H1 (cell line): ENCODE data around the gene GALNT13. TPM values are rescaled to one million over a fixed set of nuclear protein-coding genes. Genes with fewer than 3 reads are reported as not detected.

ENCODE experiments used
- CTCF ChIA-PET: fragments of 300-600 bp; sonication (Branson Sonifier 250); formaldehyde crosslinking; loops from one replicate; lab custom pipeline; 2021; ENCODE audit not compliant: partially characterized antibody; lab: Charles Lee
- POLR2A ChIA-PET: fragments of 300-600 bp; sonication (Branson Sonifier 250); formaldehyde crosslinking; loops from one replicate; lab custom pipeline; 2021; ENCODE audit warnings: inconsistent platforms; ENCODE audit not compliant: partially characterized antibody; lab: Charles Lee
- DNase-seq, 2 experiments: peaks; one replicate each; pipeline versions ENCODE4 v3.0.0 to v3.0.0-alpha.2; 2010 to 2022; ENCODE audit warnings: low spot score in 2 of 2, low read depth in 1 of 2, mixed read lengths in 1 of 2
- FAIRE-seq: peaks from 2 replicates; lab custom pipeline; 2011; peaks lifted over from hg19 to GRCh38; lab: Jason Lieb, UNC
- H2AFZ ChIP-seq: 2 replicates; pipeline ENCODE4 v1.8.1; 2012; ENCODE audit warnings: low read length, inconsistent platforms
- H2AK5ac ChIP-seq: 2 replicates; pipeline ENCODE4 v1.6.1; 2013; ENCODE audit warnings: low read depth, low read length
- H2BK120ac ChIP-seq: replicated peaks from 2 replicates; pipeline ENCODE3; 2013; ENCODE audit warnings: low read depth, low read length, inconsistent platforms
- H2BK12ac ChIP-seq: 2 replicates; pipeline ENCODE4 v1.6.1; 2013; ENCODE audit warnings: low read depth, low read length
- H2BK15ac ChIP-seq: 2 replicates; pipeline ENCODE4 v1.6.1; 2013; ENCODE audit warnings: low read length
- H2BK20ac ChIP-seq: 2 replicates; pipeline ENCODE4 v1.6.1; 2013; ENCODE audit warnings: low read length
- H2BK5ac ChIP-seq: 2 replicates; pipeline ENCODE4 v1.6.1; 2013; ENCODE audit warnings: low read depth, low read length
- H3K14ac ChIP-seq: 2 replicates; pipeline ENCODE4 v1.6.1; 2013; ENCODE audit warnings: inconsistent platforms; ENCODE audit not compliant: insufficient read length
- H3K18ac ChIP-seq: 2 replicates; pipeline ENCODE4 v1.6.1; 2013; ENCODE audit warnings: low read length; ENCODE audit errors: extremely low read depth
- H3K23ac ChIP-seq: 2 replicates; pipeline ENCODE4 v1.6.1; 2013; ENCODE audit warnings: inconsistent platforms; ENCODE audit not compliant: insufficient read length
- H3K23me2 ChIP-seq: 2 replicates; pipeline ENCODE4 v1.6.1; 2013; ENCODE audit warnings: low read depth, low read length
- H3K27ac ChIP-seq: 2 replicates; pipeline ENCODE4 v1.6.1; 2011; ENCODE audit warnings: low read depth, low read length, inconsistent platforms
- H3K27me3 ChIP-seq, 4 experiments: replicated peaks in 1 of 4; 1 replicate in 1 of 4; 2 replicates in 3 of 4; pipeline versions ENCODE4 v1.6.1 to v1.8.1; 2011 to 2013; ENCODE audit warnings: low read length in 3 of 4, mild to moderate bottlenecking in 3 of 4, inconsistent platforms in 2 of 4, mixed read lengths in 2 of 4, moderate library complexity in 1 of 4; ENCODE audit not compliant: control insufficient read depth in 3 of 4, insufficient read depth in 3 of 4; ENCODE audit errors: extremely low read depth in 1 of 4
- H3K36me3 ChIP-seq, 4 experiments: 2 replicates each; pipeline versions ENCODE4 v1.6.1 to v1.8.1; 2011 to 2013; ENCODE audit warnings: mild to moderate bottlenecking in 4 of 4, low read length in 3 of 4, moderate library complexity in 2 of 4, control low read depth in 1 of 4, inconsistent platforms in 1 of 4; ENCODE audit not compliant: insufficient read depth in 4 of 4, control insufficient read depth in 2 of 4
- H3K4ac ChIP-seq: replicated peaks from 2 replicates; pipeline ENCODE3; 2013; ENCODE audit warnings: low read length, low read depth, mixed read lengths, inconsistent platforms; ENCODE audit not compliant: insufficient read length
- H3K4me1 ChIP-seq, 4 experiments: replicated peaks in 1 of 4; 1 replicate in 1 of 4; 2 replicates in 3 of 4; pipeline versions ENCODE4 v1.6.1 to v1.8.1; 2011 to 2013; ENCODE audit warnings: low read length in 3 of 4, inconsistent platforms in 2 of 4, mixed read lengths in 1 of 4; ENCODE audit not compliant: insufficient read depth in 4 of 4, control insufficient read depth in 3 of 4
- H3K4me2 ChIP-seq, 2 experiments: 2 replicates each; pipeline versions ENCODE4 v1.6.1 to v1.8.1; 2011 to 2013; ENCODE audit warnings: low read depth in 2 of 2, low read length in 2 of 2, control low read depth in 1 of 2, inconsistent platforms in 1 of 2, mild to moderate bottlenecking in 1 of 2; ENCODE audit not compliant: insufficient read depth in 1 of 2
- H3K4me3 ChIP-seq, 4 experiments: fragments of 200-600, 300-600 bp in 1 of 4; sonication (generic), shearing (Covaris generic), sonication (Bioruptor Twin) in 1 of 4; 2 replicates each; pipeline versions ENCODE4 v1.5.1 to v1.8.1; 2011 to 2016; ENCODE audit warnings: low read length in 4 of 4, low read depth in 3 of 4, control low read depth in 2 of 4, inconsistent platforms in 2 of 4, mild to moderate bottlenecking in 2 of 4, mixed read lengths in 1 of 4, moderate library complexity in 1 of 4; ENCODE audit not compliant: insufficient read depth in 2 of 4; ENCODE audit errors: extremely low read depth in 1 of 4
- H3K56ac ChIP-seq: replicated peaks from 2 replicates; pipeline ENCODE3; 2013; ENCODE audit warnings: low read depth, mild to moderate bottlenecking, mixed read lengths, low read length, inconsistent platforms; ENCODE audit not compliant: insufficient read length
- H3K79me1 ChIP-seq: 2 replicates; pipeline ENCODE4 v1.6.1; 2013; ENCODE audit warnings: low read depth, low read length, control low read depth
- H3K79me2 ChIP-seq, 2 experiments: 2 replicates each; pipeline versions ENCODE4 v1.6.1 to v1.8.1; 2012 to 2013; ENCODE audit warnings: low read length in 2 of 2, mild to moderate bottlenecking in 2 of 2, inconsistent platforms in 1 of 2; ENCODE audit not compliant: insufficient read depth in 2 of 2, control insufficient read depth in 1 of 2
- H3K9ac ChIP-seq, 4 experiments: replicated peaks in 1 of 4; 1 replicate in 1 of 4; 2 replicates in 3 of 4; pipeline versions ENCODE4 v1.6.1 to v1.8.1; 2011 to 2013; ENCODE audit warnings: low read depth in 3 of 4, low read length in 3 of 4, control low read depth in 2 of 4, mild to moderate bottlenecking in 2 of 4, moderate library complexity in 2 of 4, inconsistent platforms in 1 of 4; ENCODE audit errors: extremely low read depth in 1 of 4
- H3K9me3 ChIP-seq, 2 experiments: 2 replicates each; pipeline versions ENCODE4 v1.6.1 to v1.8.1; 2012 to 2013; ENCODE audit warnings: mild to moderate bottlenecking in 2 of 2, moderate library complexity in 2 of 2, control low read depth in 1 of 2, inconsistent platforms in 1 of 2, low read depth in 1 of 2, low read length in 1 of 2, mixed read lengths in 1 of 2; ENCODE audit not compliant: insufficient read depth in 2 of 2
- H4K20me1 ChIP-seq, 2 experiments: replicated peaks in 1 of 2; 2 replicates each; pipeline versions ENCODE3 to v1.8.1; 2011 to 2013; ENCODE audit warnings: inconsistent platforms in 2 of 2, low read length in 2 of 2, mild to moderate bottlenecking in 1 of 2; ENCODE audit not compliant: insufficient read depth in 2 of 2, control insufficient read depth in 1 of 2
- H4K5ac ChIP-seq: 2 replicates; pipeline ENCODE4 v1.6.1; 2013; ENCODE audit warnings: low read length, low read depth, mixed read lengths, inconsistent platforms; ENCODE audit not compliant: insufficient read length
- H4K8ac ChIP-seq: 2 replicates; pipeline ENCODE4 v1.8.0; 2013; ENCODE audit warnings: mild to moderate bottlenecking, moderate library complexity, low read length, inconsistent platforms; ENCODE audit not compliant: insufficient read depth; ENCODE audit errors: extremely low read depth
- H4K91ac ChIP-seq: replicated peaks from 2 replicates; pipeline ENCODE3; 2013; ENCODE audit warnings: low read length, mixed read lengths, inconsistent platforms; ENCODE audit not compliant: insufficient read length
- BACH1 ChIP-seq: IDR thresholded peaks from 2 replicates; pipeline ENCODE4 v1.6.1; 2012; ENCODE audit warnings: low read length, improper control_type of control experiment
- EP300 ChIP-seq, 2 experiments: IDR thresholded peaks; 1 replicate in 1 of 2; 2 replicates in 1 of 2; pipeline ENCODE4 v1.6.1; 2011 to 2012; ENCODE audit warnings: low read depth in 2 of 2, low read length in 2 of 2, mild to moderate bottlenecking in 2 of 2, borderline replicate concordance in 1 of 2, inconsistent platforms in 1 of 2, moderate library complexity in 1 of 2
- KDM1A ChIP-seq: fragments of 200-600, 300-600 bp; sonication (generic); IDR thresholded peaks from 2 replicates; pipeline ENCODE4 v1.7.1; 2016; ENCODE audit warnings: mild to moderate bottlenecking, low read length, borderline replicate concordance
- NRF1 ChIP-seq: IDR thresholded peaks from 2 replicates; pipeline ENCODE4 v1.6.1; 2011; ENCODE audit warnings: mild to moderate bottlenecking, low read depth, low read length, improper control_type of control experiment
- RNF2 ChIP-seq: fragments of 200-900, 300-1000 bp; sonication (generic); IDR thresholded peaks from 2 replicates; pipeline ENCODE4 v1.7.1; 2016; ENCODE audit warnings: borderline replicate concordance, low read depth, mild to moderate bottlenecking, antibody characterized with exemption, low read length; ENCODE audit not compliant: poor library complexity, severe bottlenecking; ENCODE audit errors: missing control alignments
- SAP30 ChIP-seq: fragments of 300-600 bp; sonication (generic); IDR thresholded peaks from 2 replicates; pipeline ENCODE4 v1.7.1; 2012; ENCODE audit warnings: low read length, moderate library complexity, mild to moderate bottlenecking, inconsistent platforms; ENCODE audit not compliant: insufficient read depth, insufficient replicate concordance
- SP4 ChIP-seq: IDR thresholded peaks from 2 replicates; pipeline ENCODE4 v1.6.1; 2012; ENCODE audit warnings: low read length, inconsistent platforms
- TCF12 ChIP-seq: IDR thresholded peaks from 2 replicates; pipeline ENCODE4 v1.6.1; 2011; ENCODE audit warnings: low read depth, mild to moderate bottlenecking, low read length
- WGBS, 2 experiments: shearing (Covaris generic) in 1 of 2; methylation state at CpG; one replicate each; pipeline versions ENCODE4 v1.1.6 to v1.1.7; 2013 to 2015; ENCODE audit warnings: low lambda C conversion rate in 2 of 2, mixed read lengths in 2 of 2, inconsistent platforms in 1 of 2, low coverage in 1 of 2, missing lambda C conversion rate in 1 of 2; ENCODE audit not compliant: insufficient replicate concordance in 2 of 2, insufficient coverage in 1 of 2, insufficient read length in 1 of 2; ENCODE audit errors: extremely low coverage in 1 of 2, missing lambda C conversion rate in 1 of 2; 5-methylcytosine and 5-hydroxymethylcytosine counted together
- polyA plus RNA-seq, 7 experiments: library from polyadenylated mRNA; depleted of rRNA in 3 of 7; stranded (reverse) in 5 of 7; unstranded in 2 of 7; fragments of >200 nt in 5 of 7; fragments of 200-250 nt in 2 of 7; gene quantifications; 1 replicate in 5 of 7; 2 replicates in 1 of 7; 4 replicates in 1 of 7; pipeline versions ENCODE4 v1.2.1 to v1.2.3, GENCODE V29; 2011 to 2013; ENCODE audit warnings: missing spikeins in 2 of 7, mixed read lengths in 2 of 7
- total RNA-seq: library from RNA; stranded (reverse); fragmentation: NEBNext Ultra II Directional; extraction: Animal tissue kit (Norgen Biotek cat#: 25700); gene quantifications from 2 replicates; pipeline ENCODE4 v1.2.1, GENCODE V29; 2021
- TF ChIP-seq, protein P1 (sequence below), 3 experiments: IDR thresholded peaks; 1 replicate in 2 of 3; 2 replicates in 1 of 3; pipeline versions ENCODE4 v1.5.1 to v1.6.1; 2011; ENCODE audit warnings: low read length in 3 of 3, mild to moderate bottlenecking in 3 of 3, inconsistent platforms in 2 of 3, low read depth in 1 of 3, moderate library complexity in 1 of 3; ENCODE audit not compliant: insufficient read depth in 1 of 3; ENCODE audit errors: control extremely low read depth in 1 of 3

The GALNT13 gene
- total and polyA plus RNA-seq, 2 of the 8 experiments (the other 6 are each of a cell fraction or from before 2014, with no cell fraction given), result 3.2 to 9.6 TPM

DNA sequence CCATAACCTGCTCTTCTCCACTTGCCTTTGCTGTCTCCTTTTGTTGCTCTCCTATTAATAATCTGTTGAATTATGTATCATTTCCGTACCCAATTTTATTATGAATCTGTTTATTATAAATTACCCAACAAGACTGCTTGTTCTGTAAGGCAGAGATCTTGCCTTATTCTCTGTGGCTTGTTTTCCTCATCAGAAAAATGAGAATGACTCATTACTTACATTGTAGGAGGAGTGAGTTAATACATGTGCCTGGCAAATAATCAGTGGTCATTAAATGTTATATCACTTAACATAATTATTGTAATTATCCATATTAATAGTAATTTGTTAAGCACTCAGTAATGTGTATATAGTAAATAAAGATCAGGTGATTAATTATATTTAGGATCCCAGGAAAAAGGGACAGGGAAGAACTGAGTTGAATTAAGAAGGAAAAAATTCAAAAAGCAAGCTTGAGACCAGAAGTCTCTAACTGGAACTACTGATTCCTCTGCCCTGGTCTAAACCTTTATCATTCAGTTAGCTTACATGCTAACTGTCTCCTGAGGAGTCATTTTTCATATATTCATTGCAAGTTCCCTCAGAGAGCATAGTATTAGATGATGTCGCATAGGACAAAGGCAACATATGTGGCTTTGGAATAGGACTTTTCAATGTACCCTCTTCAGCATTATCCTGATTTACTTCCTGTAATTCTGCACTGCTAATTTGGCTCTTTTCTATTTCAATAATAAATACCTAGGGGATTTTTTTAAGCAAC, 335.7 kb downstream of the GALNT13 start:
- no peak overlapping the region for H3K27ac ChIP-seq
- no peak overlapping the region for H3K4ac ChIP-seq
- CTCF ChIA-PET, result interaction anchor here (0.9 kb wide), 1 partner anchor 12 kb away, joined by 3 read pairs; no protein-coding TSS in a partner anchor
- no peaks in the 10 kb centered on the region; the same call in 1 of the 2 replicates for H3K23me2 ChIP-seq
- H3K79me1 ChIP-seq, result no peaks in the 10 kb centered on the region
- no peak overlapping the region for H3K4me3 ChIP-seq
- no peak overlapping the region for H3K9ac ChIP-seq
- H3K18ac ChIP-seq, result no peak overlapping the region
- no peak overlapping the region for H2BK15ac ChIP-seq
- H3K23ac ChIP-seq, result no peak overlapping the region
- H2AFZ ChIP-seq, result no peak overlapping the region
- H2BK120ac ChIP-seq, result no peak overlapping the region
- FAIRE-seq (no peak), DNase-seq (no peak)
- H4K8ac ChIP-seq, result no peak overlapping the region
- POLR2A ChIA-PET, result no interaction called here
- H4K20me1 ChIP-seq, result no peaks in the 10 kb centered on the region
- no peak overlapping the region for H2BK12ac ChIP-seq
- no peaks in the 10 kb centered on the region for H3K27me3 ChIP-seq
- no peaks in the 10 kb centered on the region for H3K36me3 ChIP-seq
- no peak overlapping the region for H2BK20ac ChIP-seq
- H2AK5ac ChIP-seq, result no peak overlapping the region
- H2BK5ac ChIP-seq, result no peak overlapping the region
- H3K56ac ChIP-seq, result no peak overlapping the region
- H3K4me2 ChIP-seq, result no peak overlapping the region
- H3K79me2 ChIP-seq, result no peaks in the 10 kb centered on the region
- no peak overlapping the region for H4K5ac ChIP-seq
- no peak overlapping the region for H3K14ac ChIP-seq
- no peak overlapping the region for H4K91ac ChIP-seq
- no peaks in the 10 kb centered on the region for H3K9me3 ChIP-seq
- H3K4me1 ChIP-seq, result no peaks in the 10 kb centered on the region
- 90% methylated on average over 2 of the region's 2 CpGs; no CpG with 5 or more reads in 1 of the 2 experiments for WGBS, 2 experiments
- no peak for TF ChIP-seq RNF2
- TF ChIP-seq SP4, result no peak
- TF ChIP-seq KDM1A, result no peak
- TF ChIP-seq TCF12, result no peak
- TF ChIP-seq NRF1, result no peak
- TF ChIP-seq BACH1, result no peak
- TF ChIP-seq, protein P1, sequence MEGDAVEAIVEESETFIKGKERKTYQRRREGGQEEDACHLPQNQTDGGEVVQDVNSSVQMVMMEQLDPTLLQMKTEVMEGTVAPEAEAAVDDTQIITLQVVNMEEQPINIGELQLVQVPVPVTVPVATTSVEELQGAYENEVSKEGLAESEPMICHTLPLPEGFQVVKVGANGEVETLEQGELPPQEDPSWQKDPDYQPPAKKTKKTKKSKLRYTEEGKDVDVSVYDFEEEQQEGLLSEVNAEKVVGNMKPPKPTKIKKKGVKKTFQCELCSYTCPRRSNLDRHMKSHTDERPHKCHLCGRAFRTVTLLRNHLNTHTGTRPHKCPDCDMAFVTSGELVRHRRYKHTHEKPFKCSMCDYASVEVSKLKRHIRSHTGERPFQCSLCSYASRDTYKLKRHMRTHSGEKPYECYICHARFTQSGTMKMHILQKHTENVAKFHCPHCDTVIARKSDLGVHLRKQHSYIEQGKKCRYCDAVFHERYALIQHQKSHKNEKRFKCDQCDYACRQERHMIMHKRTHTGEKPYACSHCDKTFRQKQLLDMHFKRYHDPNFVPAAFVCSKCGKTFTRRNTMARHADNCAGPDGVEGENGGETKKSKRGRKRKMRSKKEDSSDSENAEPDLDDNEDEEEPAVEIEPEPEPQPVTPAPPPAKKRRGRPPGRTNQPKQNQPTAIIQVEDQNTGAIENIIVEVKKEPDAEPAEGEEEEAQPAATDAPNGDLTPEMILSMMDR (IDR thresholded peaks at IDR 0.05; ENCODE audit: control extremely low read depth in 1 of 3, insufficient read depth in 1 of 3, low read depth in 1 of 3, low read length in 3 of 3), result no peak
- no peak for TF ChIP-seq SAP30
- no peak for TF ChIP-seq EP300 (IDR thresholded peaks at IDR 0.05; ENCODE audit: borderline replicate concordance in 1 of 2, low read depth in 2 of 2, low read length in 2 of 2)
